AG04450 (cell line): ENCODE data around the gene C2CD2L. TPM values are rescaled to one million over a fixed set of nuclear protein-coding genes. Genes with fewer than 3 reads are reported as not detected.

Experiments used
- CTCF ChIA-PET: fragments of 300-600, 350-600 bp; formaldehyde crosslinking; extraction: SDS; loops from one replicate; lab custom pipeline; 2022; ENCODE audit warnings: antibody characterized with exemption, inconsistent platforms; lab: Charles Lee
- POLR2A ChIA-PET: fragments of 350-600 bp; formaldehyde crosslinking; extraction: SDS; loops from one replicate; lab custom pipeline; 2021; ENCODE audit warnings: antibody characterized with exemption, inconsistent platforms; lab: Yijun Ruan, JAX
- DNase-seq: peaks from one replicate; pipeline ENCODE4 v3.0.0-alpha.2; 2011; ENCODE audit warnings: low read depth, low spot score
- H3K27ac ChIP-seq: one replicate; pipeline ENCODE4 v1.5.1; 2012; ENCODE audit warnings: low read depth, low read length, control low read depth
- H3K27me3 ChIP-seq: one replicate; pipeline ENCODE4 v1.6.0; 2012; ENCODE audit warnings: low read length; ENCODE audit not compliant: control insufficient read depth, insufficient read depth
- H3K4me3 ChIP-seq: 2 replicates; pipeline ENCODE4 v1.5.1; 2011; ENCODE audit warnings: mild to moderate bottlenecking, low read depth, low read length, control low read depth
- H3K9me3 ChIP-seq: 2 replicates; pipeline ENCODE4 v1.5.1; 2012; ENCODE audit warnings: low read length; ENCODE audit not compliant: control insufficient read depth, insufficient read depth
- polyA plus RNA-seq: library from polyadenylated mRNA; depleted of rRNA; stranded (reverse); fragments of >200 nt; gene quantifications from 2 replicates; pipeline ENCODE4 v1.2.3, GENCODE V29; 2011
- TF ChIP-seq, protein P1 (sequence below): IDR thresholded peaks from 2 replicates; pipeline ENCODE4 v1.5.1; 2011; ENCODE audit warnings: low read depth, low read length, control low read depth, inconsistent platforms

Gene C2CD2L
- polyA plus RNA-seq, 1 experiment, result 2.8 TPM

DNA sequence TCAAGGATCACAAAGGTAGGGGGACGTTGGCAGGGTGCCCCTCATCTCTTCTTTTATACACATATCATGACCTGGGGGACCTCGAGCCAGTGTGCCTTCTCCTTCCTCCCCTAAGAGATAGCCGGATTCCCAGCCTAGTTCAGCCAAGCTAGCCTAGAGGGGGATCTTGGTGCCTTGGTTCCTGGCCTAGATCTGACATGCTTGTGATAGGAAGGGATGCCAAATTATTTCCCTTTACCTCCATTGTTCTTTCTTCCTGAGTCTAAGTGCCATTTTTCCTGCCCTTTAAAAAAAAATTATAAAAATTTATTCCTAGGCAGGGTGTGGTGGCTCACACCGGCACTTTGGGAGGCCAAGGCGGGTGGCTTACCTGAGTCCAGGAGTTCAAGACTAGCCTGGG lies 7.2 kb downstream of the C2CD2L start:
- ChIA-PET POLR2A (no interaction called here), CTCF (no interaction called here)
- Histone ChIP-seq H3K27ac (no peak overlapping the region), H3K4me3 (no peak overlapping the region), H3K9me3 (no peaks in the 10 kb centered on the region), H3K27me3 (no peaks in the 10 kb centered on the region)
- DNase-seq, result no peak
- TF ChIP-seq, protein P1, sequence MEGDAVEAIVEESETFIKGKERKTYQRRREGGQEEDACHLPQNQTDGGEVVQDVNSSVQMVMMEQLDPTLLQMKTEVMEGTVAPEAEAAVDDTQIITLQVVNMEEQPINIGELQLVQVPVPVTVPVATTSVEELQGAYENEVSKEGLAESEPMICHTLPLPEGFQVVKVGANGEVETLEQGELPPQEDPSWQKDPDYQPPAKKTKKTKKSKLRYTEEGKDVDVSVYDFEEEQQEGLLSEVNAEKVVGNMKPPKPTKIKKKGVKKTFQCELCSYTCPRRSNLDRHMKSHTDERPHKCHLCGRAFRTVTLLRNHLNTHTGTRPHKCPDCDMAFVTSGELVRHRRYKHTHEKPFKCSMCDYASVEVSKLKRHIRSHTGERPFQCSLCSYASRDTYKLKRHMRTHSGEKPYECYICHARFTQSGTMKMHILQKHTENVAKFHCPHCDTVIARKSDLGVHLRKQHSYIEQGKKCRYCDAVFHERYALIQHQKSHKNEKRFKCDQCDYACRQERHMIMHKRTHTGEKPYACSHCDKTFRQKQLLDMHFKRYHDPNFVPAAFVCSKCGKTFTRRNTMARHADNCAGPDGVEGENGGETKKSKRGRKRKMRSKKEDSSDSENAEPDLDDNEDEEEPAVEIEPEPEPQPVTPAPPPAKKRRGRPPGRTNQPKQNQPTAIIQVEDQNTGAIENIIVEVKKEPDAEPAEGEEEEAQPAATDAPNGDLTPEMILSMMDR, result no peak

DNA sequence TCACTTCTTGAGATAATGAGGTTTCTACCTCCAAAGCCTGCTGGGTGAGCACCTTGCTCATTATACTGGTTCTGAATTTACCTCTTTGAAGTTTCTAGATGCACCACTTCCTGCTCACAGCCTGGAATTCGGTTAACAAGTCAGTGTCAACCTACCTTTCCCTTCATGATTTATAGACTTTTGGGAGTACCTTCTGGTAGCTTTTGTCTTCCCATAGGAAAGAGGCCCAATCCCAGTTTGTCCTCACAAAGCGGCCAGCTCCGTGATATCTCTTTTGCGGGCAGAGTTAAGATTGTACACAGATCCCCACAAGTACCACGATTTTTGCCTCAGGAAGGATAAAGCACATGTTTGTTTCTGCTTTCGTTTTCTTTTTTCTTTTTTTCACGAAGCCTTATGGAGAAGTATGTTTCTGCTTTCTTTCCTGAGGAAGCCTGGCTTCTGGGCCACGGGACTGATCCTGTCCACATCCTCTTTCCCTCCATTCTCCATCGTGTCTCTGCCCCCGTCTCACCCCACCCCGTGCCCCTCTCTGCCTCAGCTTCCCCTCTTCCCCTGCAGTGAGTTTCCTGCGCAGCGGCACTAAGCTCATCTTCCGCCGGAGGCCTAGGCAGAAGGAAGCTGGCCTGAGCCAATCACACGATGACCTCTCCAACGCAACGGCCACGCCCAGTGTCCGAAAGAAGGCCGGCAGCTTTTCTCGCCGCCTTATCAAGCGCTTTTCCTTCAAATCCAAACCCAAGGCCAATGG lies 8.5 kb downstream of the C2CD2L start:
- DNase-seq, result no peak
- Histone ChIP-seq H3K4me3 (no peak overlapping the region), H3K9me3 (no peaks in the 10 kb centered on the region), H3K27ac (no peak overlapping the region), H3K27me3 (no peaks in the 10 kb centered on the region)
- CTCF ChIA-PET, result interaction anchor here (1.4 to 1.6 kb wide), 2 partner anchors 17 to 53 kb away, joined by 3 to 4 read pairs; no protein-coding TSS in a partner anchor
- POLR2A ChIA-PET, result no interaction called here
- TF ChIP-seq, protein P1, result no peak

DNA sequence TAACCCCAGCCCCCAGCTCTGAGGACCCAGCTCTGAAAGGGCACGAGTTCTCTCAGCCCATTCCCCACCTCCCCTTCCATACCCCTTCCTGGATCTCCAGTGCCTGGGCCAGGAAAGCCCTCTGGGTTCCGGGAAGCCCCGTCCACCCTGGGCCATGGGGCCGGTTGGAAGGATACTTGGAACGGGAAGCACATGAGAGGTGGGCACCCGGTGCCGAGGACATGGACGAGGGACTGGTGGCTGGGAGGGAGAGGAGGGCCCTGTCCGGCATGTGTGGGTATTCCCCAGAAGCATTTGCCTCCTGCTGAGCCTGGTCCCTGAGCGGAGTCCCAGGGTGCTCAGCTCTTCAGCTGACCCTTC lies 9.1 kb downstream of the C2CD2L start:
- Histone ChIP-seq H3K27me3 (no peaks in the 10 kb centered on the region), H3K4me3 (no peak overlapping the region), H3K27ac (no peak overlapping the region), H3K9me3 (no peaks in the 10 kb centered on the region)
- ChIA-PET CTCF (interaction anchor here (1.4 to 1.6 kb wide), 2 partner anchors 17 to 53 kb away, joined by 3 to 4 read pairs; no protein-coding TSS in a partner anchor), POLR2A (no interaction called here)
- TF ChIP-seq, protein P1, result no peak
- DNase-seq, result no peak

DNA sequence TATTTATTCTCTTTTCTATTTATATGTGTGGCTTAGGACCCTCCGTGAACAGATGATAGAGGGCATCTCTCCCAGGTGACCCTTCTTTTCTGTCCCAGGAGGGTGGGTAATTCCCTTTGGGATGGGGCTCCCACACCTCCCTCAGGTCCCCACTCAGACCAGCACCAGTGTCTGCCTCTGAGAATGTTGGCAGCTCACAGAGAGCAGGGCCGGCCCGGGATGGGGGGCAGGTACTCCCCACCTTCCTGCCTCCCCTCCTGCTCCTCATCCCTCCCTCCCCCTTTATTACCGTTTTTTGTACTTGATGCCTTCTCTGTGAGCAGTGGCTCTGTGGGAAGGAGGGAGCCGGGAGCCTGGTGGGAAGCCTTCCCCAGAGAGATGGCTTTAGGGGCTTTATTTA lies 9.5 kb downstream of the C2CD2L start:
- TF ChIP-seq, protein P1, result no peak
- no peak overlapping the region for H3K27ac ChIP-seq
- no peak for DNase-seq
- no peaks in the 10 kb centered on the region for H3K27me3 ChIP-seq
- ChIA-PET CTCF (interaction anchor here (0.8 to 1.6 kb wide), 3 partner anchors 18 to 80 kb away, joined by 3 to 4 read pairs (median 3); no protein-coding TSS in a partner anchor), POLR2A (no interaction called here)
- no peaks in the 10 kb centered on the region; the same call in 1 of the 2 replicates for H3K9me3 ChIP-seq
- no peak overlapping the region for H3K4me3 ChIP-seq

DNA sequence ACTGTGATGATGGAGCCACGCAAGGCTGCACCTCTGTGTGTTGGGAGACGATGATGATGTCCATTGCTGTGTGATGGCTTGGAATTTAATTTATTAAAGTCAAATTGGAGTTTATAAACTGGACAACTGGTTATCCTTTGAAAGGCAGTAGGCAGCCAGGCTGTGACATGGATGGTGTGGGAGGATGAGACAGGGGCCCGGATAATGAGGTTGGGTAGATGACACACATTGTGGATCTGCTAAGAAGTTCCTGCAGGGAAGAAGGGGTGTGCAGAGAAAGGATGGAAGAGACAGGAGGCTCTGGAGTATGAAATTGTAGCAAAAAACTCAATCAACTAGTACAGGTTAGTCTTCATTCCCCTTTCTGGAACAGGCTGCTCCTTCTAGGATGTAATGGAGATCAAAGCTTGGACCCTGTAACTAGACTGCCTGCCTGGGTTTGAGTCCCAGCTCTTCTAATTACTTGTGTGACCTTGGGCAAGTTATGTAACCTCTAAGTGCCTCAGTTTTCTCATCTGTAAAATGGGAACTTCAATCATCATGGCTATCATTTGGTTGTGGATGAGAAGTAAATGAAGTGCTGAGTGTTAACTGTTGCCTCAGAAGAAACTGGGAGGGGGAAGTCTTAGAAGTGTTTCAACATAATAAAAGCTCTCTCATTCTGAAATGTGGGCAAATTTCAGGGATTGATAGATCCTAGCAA lies 10.0 kb downstream of the C2CD2L start:
- no peak overlapping the region for H3K27ac ChIP-seq
- ChIA-PET CTCF (interaction anchor here (0.8 to 2.1 kb wide), 3 partner anchors 52 to 89 kb away, joined by 3 to 7 read pairs (median 4); partner anchors contain the start of gene CBL), POLR2A (no interaction called here)
- DNase-seq, result no peak
- no peaks in the 10 kb centered on the region for H3K27me3 ChIP-seq
- H3K4me3 ChIP-seq, result no peak overlapping the region
- TF ChIP-seq, protein P1, result no peak
- no peaks in the 10 kb centered on the region; the same call in 1 of the 2 replicates for H3K9me3 ChIP-seq
